Upper lobe of left lung (tissue), 4 donors: Measurements from ENCODE around the gene LPIN1.

Experiments
- CTCF ChIP-seq, 6 experiments: fragments of 450-650 bp in 4 of 6; fragments of 200-600 bp in 2 of 6; sonication (generic) in 2 of 6; IDR thresholded peaks; one replicate each; pipeline ENCODE4 v1.5.1; 2016 to 2019; ENCODE audit warnings: antibody characterized with exemption in 6 of 6
- POLR2A ChIP-seq, 4 donors: fragments of 450-650 bp; IDR thresholded peaks; one replicate each; pipeline ENCODE4 v1.5.1; 2016 to 2017; ENCODE audit warnings: antibody characterized with exemption in 4 of 4, mild to moderate bottlenecking in 2 of 4
- POLR2AphosphoS5 ChIP-seq, 2 donors: sonication (generic); formaldehyde crosslinking; IDR thresholded peaks; one replicate each; pipeline ENCODE4 v1.5.1; 2017; ENCODE audit warnings: antibody characterized with exemption in 2 of 2

GRCh38 chr2:11770531-11771188, 24.2 kb downstream of the LPIN1 start:
- TF ChIP-seq POLR2A (IDR thresholded peaks at IDR 0.05) (no peak), CTCF (IDR thresholded peaks at IDR 0.05) (no peak), POLR2AphosphoS5 (IDR thresholded peaks at IDR 0.05) (no peak)
